ENCODE measurements around the gene BMP4.

Gene BMP4

GRCh38 chr14:53963320-53964227, 6.9 kb upstream of the BMP4 start:
- DNase-seq, result no peak

GRCh38 chr14:53962953-53963319, 6.3 kb upstream of the BMP4 start:
- no peak for DNase-seq

GRCh38 chr14:53958628-53959027, 2.0 kb upstream of the BMP4 start:
- no peak for DNase-seq

- DNase-seq, result no peak
These were observed 1.1 kb upstream of the BMP4 start for GRCh38 chr14:53957739-53958138.

GRCh38 chr14:53955671-53956426, 776 bp downstream of the BMP4 start:
- DNase-seq, result no peak

GRCh38 chr14:53955229-53955556, 1.4 kb downstream of the BMP4 start:
- DNase-seq, result no peak

- peak; percentile 23 for DNase-seq
These were observed 1.9 kb downstream of the BMP4 start for GRCh38 chr14:53954551-53955228.

- no peak for DNase-seq
These were observed 2.6 kb downstream of the BMP4 start for GRCh38 chr14:53953828-53954550.

- DNase-seq, result no peak
These were observed 3.4 kb downstream of the BMP4 start for GRCh38 chr14:53953002-53953827.

GRCh38 chr14:53952533-53952932, 4.1 kb downstream of the BMP4 start:
- no peak for DNase-seq

GRCh38 chr14:53951627-53952303, 4.9 kb downstream of the BMP4 start:
- DNase-seq, result no peak

- no peak for DNase-seq
These were observed 5.4 kb downstream of the BMP4 start for GRCh38 chr14:53951243-53951626.

- no peak for DNase-seq
These were observed 6.4 kb downstream of the BMP4 start for GRCh38 chr14:53950031-53950793.

GRCh38 chr14:53949201-53949600, 7.4 kb downstream of the BMP4 start:
- DNase-seq, result no peak

GRCh38 chr14:53948205-53948884, 8.3 kb downstream of the BMP4 start:
- no peak for DNase-seq

GRCh38 chr14:53947452-53948204, 9.0 kb downstream of the BMP4 start:
- DNase-seq, result no peak

- DNase-seq, result no peak
These were observed 9.6 kb downstream of the BMP4 start for GRCh38 chr14:53947094-53947445.

GRCh38 chr14:53946404-53947093, 10.1 kb downstream of the BMP4 start:
- no peak for DNase-seq

GRCh38 chr14:53946071-53946403, 10.6 kb downstream of the BMP4 start:
- DNase-seq, result no peak

Data from stimulated activated naive CD4-positive, alpha-beta T cell treated with Interleukin-2 at 50 U/mL for 16 hours (primary cell).